HCT116 (cell line): ENCODE data around the gene ASS1. TPM values are rescaled to one million over a fixed set of nuclear protein-coding genes. Genes with fewer than 3 reads are reported as not detected.

Experiments used
- ATAC-seq: fragments of 200-7000 bp; cut with Tn5 transposase; 2 replicates; pipeline ENCODE4 v1.9.1; 2020; ENCODE audit warnings: mild to moderate bottlenecking, moderate library complexity
- BruUV-seq: library from RNA; stranded (reverse); fragments of 400-500 nt; replicated peaks from 2 replicates; lab custom pipeline; 2021; lab: Mats Ljungman, UMichigan
- CTCF ChIA-PET: fragments of 300-600 bp; sonication (Branson Sonifier 250); formaldehyde crosslinking; loops from one replicate; lab custom pipeline; 2021; ENCODE audit warnings: antibody characterized with exemption; lab: Charles Lee
- POLR2A ChIA-PET: fragments of 300-600, 350-600 bp; sonication (Branson Sonifier 250); formaldehyde crosslinking; loops from one replicate; lab custom pipeline; 2021; ENCODE audit warnings: antibody characterized with exemption; lab: Charles Lee
- RAD21 ChIA-PET, 2 experiments: fragments of 300-600 bp; sonication (Branson Sonifier 250); formaldehyde crosslinking; loops; one replicate each; lab custom pipeline; 2023; ENCODE audit warnings: low total read pairs in 2 of 2; ENCODE audit not compliant: uncharacterized antibody in 2 of 2, unreplicated experiment in 2 of 2, low non-redundant PET in 1 of 2; lab: Charles Lee
- DNase-seq: peaks from one replicate; pipeline ENCODE4 v3.0.0-alpha.2; 2010; ENCODE audit warnings: low read depth, low spot score
- H2AFZ ChIP-seq: fragments of 200-600 bp; shearing (Covaris generic), sonication (generic); 2 replicates; pipeline ENCODE4 v1.6.1; 2017; ENCODE audit warnings: low read depth, mixed run types, mixed read lengths, antibody characterized with exemption, low read length; ENCODE audit not compliant: poor library complexity, severe bottlenecking
- H3K27ac ChIP-seq: 2 replicates; pipeline ENCODE4 v1.5.1; 2012; ENCODE audit warnings: low read depth, low read length
- H3K27me3 ChIP-seq: fragments of 200-600 bp; sonication (generic); 2 replicates; pipeline ENCODE4 v1.6.1; 2016; ENCODE audit warnings: mixed run types, low read length, mixed read lengths; ENCODE audit not compliant: insufficient read depth
- H3K36me3 ChIP-seq, 2 experiments: fragments of 200-500 bp in 1 of 2; fragments of 200-600 bp in 1 of 2; sonication (Bioruptor generic) in 1 of 2; sonication (generic) in 1 of 2; 2 replicates each; pipeline versions ENCODE4 v1.5.1 to v1.6.1; 2014 to 2016; ENCODE audit warnings: low read length in 2 of 2, inconsistent platforms in 1 of 2, mixed read lengths in 1 of 2, mixed run types in 1 of 2; ENCODE audit not compliant: insufficient read depth in 2 of 2, control insufficient read depth in 1 of 2
- H3K4me1 ChIP-seq, 2 experiments: fragments of 200-600 bp in 1 of 2; sonication (generic) in 1 of 2; 2 replicates each; pipeline versions ENCODE4 v1.5.1 to v1.6.1; 2012 to 2017; ENCODE audit warnings: low read length in 2 of 2, inconsistent platforms in 1 of 2, mild to moderate bottlenecking in 1 of 2, mixed read lengths in 1 of 2, mixed run types in 1 of 2, moderate library complexity in 1 of 2; ENCODE audit not compliant: insufficient read depth in 2 of 2, control insufficient read depth in 1 of 2
- H3K4me2 ChIP-seq: fragments of 200-600 bp; sonication (generic); 2 replicates; pipeline ENCODE4 v1.6.1; 2017; ENCODE audit warnings: mixed run types, low read length, mixed read lengths
- H3K4me3 ChIP-seq, 2 experiments: fragments of 200-600 bp in 1 of 2; sonication (generic) in 1 of 2; replicated peaks in 1 of 2; 2 replicates each; pipeline ENCODE4 v1.5.1; 2011 to 2016; ENCODE audit warnings: low read length in 2 of 2, control low read depth in 1 of 2, low read depth in 1 of 2, mild to moderate bottlenecking in 1 of 2, mixed read lengths in 1 of 2, mixed run types in 1 of 2
- H3K79me2 ChIP-seq: fragments of 200-600 bp; sonication (generic); 2 replicates; pipeline ENCODE4 v1.6.1; 2017; ENCODE audit warnings: mild to moderate bottlenecking, mixed run types, low read length, moderate library complexity, mixed read lengths; ENCODE audit not compliant: insufficient read depth
- H3K9ac ChIP-seq: fragments of 200-600 bp; sonication (generic); 2 replicates; pipeline ENCODE4 v1.6.1; 2016; ENCODE audit warnings: low read length, mixed read lengths
- H3K9me2 ChIP-seq: fragments of 200-600 bp; sonication (generic), shearing (Covaris generic); 2 replicates; pipeline ENCODE4 v1.6.1; 2017; ENCODE audit warnings: mixed run types, mild to moderate bottlenecking, moderate library complexity; ENCODE audit not compliant: insufficient read depth
- H3K9me3 ChIP-seq, 2 experiments: fragments of 200-500 bp in 1 of 2; fragments of 200-600 bp in 1 of 2; sonication (Bioruptor generic) in 1 of 2; sonication (generic) in 1 of 2; 2 replicates each; pipeline ENCODE4 v1.6.1; 2014 to 2017; ENCODE audit warnings: low read length in 2 of 2, mixed read lengths in 2 of 2, inconsistent platforms in 1 of 2, low read depth in 1 of 2, mild to moderate bottlenecking in 1 of 2, mixed run types in 1 of 2, moderate library complexity in 1 of 2; ENCODE audit not compliant: control insufficient read depth in 1 of 2, insufficient read depth in 1 of 2
- H4K20me1 ChIP-seq: fragments of 200-600 bp; sonication (generic), shearing (Covaris generic); 2 replicates; pipeline ENCODE4 v1.6.1; 2017; ENCODE audit warnings: mixed run types, mild to moderate bottlenecking, moderate library complexity; ENCODE audit not compliant: insufficient read depth
- CEBPB ChIP-seq: IDR thresholded peaks from 2 replicates; pipeline ENCODE4 v1.6.1; 2012; ENCODE audit warnings: low read depth
- EGR1 ChIP-seq: IDR thresholded peaks from 2 replicates; pipeline ENCODE4 v1.6.1; 2012; ENCODE audit warnings: low read depth
- ELF1 ChIP-seq: IDR thresholded peaks from 2 replicates; pipeline ENCODE4 v1.6.1; 2012; ENCODE audit warnings: low read depth, borderline replicate concordance
- JUND ChIP-seq: IDR thresholded peaks from 2 replicates; pipeline ENCODE4 v1.6.1; 2012
- POLR2AphosphoS5 ChIP-seq: IDR thresholded peaks from 2 replicates; pipeline ENCODE4 v1.6.1; 2011; ENCODE audit warnings: mild to moderate bottlenecking, low read depth, low read length, moderate library complexity
- RAD21 ChIP-seq: IDR thresholded peaks from 2 replicates; pipeline ENCODE4 v1.6.1; 2012; ENCODE audit warnings: low read depth, mild to moderate bottlenecking
- SIN3A ChIP-seq: IDR thresholded peaks from 2 replicates; pipeline ENCODE4 v1.6.1; 2012; ENCODE audit warnings: low read depth
- SP1 ChIP-seq: IDR thresholded peaks from 2 replicates; pipeline ENCODE4 v1.6.1; 2012; ENCODE audit warnings: low read depth
- intact Hi-C: fragments of 100-400 bp; cut with micrococcal nuclease; formaldehyde crosslinking; loops from 2 replicates; pipeline ENCODE4 v1.10.0; 2022
- total RNA-seq: library from RNA; stranded (reverse); gene quantifications from one replicate; pipeline ENCODE4 v1.2.1, GENCODE V29; 2021; ENCODE audit not compliant: unreplicated experiment

The ASS1 gene
- total RNA-seq, 1 experiment from 2014 or later: 92.6 TPM

DNA sequence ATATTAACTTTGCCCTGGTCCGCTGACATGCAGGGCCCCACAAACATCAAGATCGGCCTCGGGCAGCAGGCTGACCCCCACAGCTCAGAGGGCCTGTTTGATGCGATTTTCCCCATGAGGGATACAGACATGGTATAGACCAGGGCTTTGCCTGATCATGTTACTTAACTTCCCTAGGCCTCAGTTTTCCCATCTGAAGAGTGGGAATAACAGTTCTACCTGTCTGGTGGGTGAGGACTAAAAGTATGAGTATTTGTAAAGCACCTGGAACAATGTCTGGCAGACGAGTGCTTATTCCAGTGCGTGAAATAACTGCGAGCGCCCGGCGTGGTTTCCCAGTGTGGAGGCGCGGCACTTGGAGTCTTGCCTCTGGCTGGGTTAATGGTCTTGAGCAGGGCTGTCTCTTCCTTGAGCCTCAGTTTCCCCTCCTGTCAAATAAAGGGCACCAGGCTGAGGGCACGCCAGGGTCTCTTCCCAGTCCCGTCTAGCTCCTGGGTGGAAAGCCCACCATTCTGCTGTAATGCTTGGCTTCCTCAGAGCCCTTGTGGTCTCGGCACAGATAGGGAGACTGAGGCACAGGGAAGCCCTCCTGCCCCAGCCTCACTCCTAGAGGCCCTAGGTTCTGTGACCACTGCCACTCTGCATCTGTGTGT, 47.2 kb downstream of the ASS1 start:
- no peaks in the 10 kb centered on the region for H4K20me1 ChIP-seq
- TF ChIP-seq ELF1: no peak
- no peak for TF ChIP-seq SP1
- TF ChIP-seq POLR2AphosphoS5: no peak
- no peak for TF ChIP-seq EGR1
- no peak for TF ChIP-seq JUND
- TF ChIP-seq SIN3A: no peak
- no peak for TF ChIP-seq RAD21
- no peaks in the 10 kb centered on the region for H3K4me1 ChIP-seq
- H2AFZ ChIP-seq: no peak overlapping the region
- POLR2A ChIA-PET: no interaction called here
- ATAC-seq (no peak), DNase-seq (no peak)
- intact Hi-C loops: no loop called here
- no TSS peak for BruUV-seq
- H3K27me3 ChIP-seq: no peaks in the 10 kb centered on the region
- no peaks in the 10 kb centered on the region; a peak in 1 of 4 replicates for H3K36me3 ChIP-seq
- no peak overlapping the region for H3K4me2 ChIP-seq
- no peak overlapping the region for H3K27ac ChIP-seq
- no peaks in the 10 kb centered on the region for H3K79me2 ChIP-seq
- H3K9me3 ChIP-seq: peaks cover 3 to 16% of the 10 kb centered on the region in 2 experiments; a peak in 2 of 4 replicates
- H3K9ac ChIP-seq: no peak overlapping the region
- H3K9me2 ChIP-seq: no peaks in the 10 kb centered on the region
- H3K4me3 ChIP-seq: no peak overlapping the region
- RAD21 ChIA-PET: interaction anchor here in 1 of 2 experiments (0.6 kb wide), 1 partner anchor 632 kb away, joined by 6 read pairs; no protein-coding TSS in a partner anchor
- CTCF ChIA-PET: no interaction called here

DNA sequence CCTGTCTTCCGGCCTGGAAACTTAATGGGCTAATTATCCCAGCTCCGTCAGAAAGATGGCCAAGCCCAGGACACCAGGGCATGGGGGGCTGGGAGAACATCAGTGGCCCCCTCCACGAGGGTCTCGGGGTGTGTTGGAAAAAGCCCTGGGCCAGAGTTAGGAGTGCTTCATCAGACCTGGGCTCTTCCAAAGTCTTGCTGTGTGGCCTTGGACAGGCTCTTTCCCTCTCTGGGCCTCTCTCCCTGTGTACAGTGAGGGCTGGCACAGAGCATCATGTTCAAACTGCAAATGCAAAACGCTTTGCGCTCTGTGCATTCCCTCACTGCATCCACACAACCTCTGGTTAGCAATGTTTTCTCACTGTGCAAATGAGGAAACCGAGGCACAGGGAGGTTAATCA, 48.3 kb downstream of the ASS1 start:
- no peak for TF ChIP-seq CEBPB
- no peaks in the 10 kb centered on the region; a peak in 1 of 4 replicates for H3K36me3 ChIP-seq
- no peaks in the 10 kb centered on the region for H3K4me1 ChIP-seq
- H3K9me3 ChIP-seq: peaks cover 3 to 16% of the 10 kb centered on the region in 2 experiments; a peak in 2 of 4 replicates
- no peak overlapping the region for H3K27ac ChIP-seq
- H3K9ac ChIP-seq: no peak overlapping the region
- CTCF ChIA-PET: no interaction called here
- no peaks in the 10 kb centered on the region for H3K9me2 ChIP-seq
- no peak overlapping the region for H3K4me2 ChIP-seq
- ATAC-seq (no peak), DNase-seq (no peak)
- H3K79me2 ChIP-seq: no peaks in the 10 kb centered on the region
- POLR2A ChIA-PET: no interaction called here
- H3K4me3 ChIP-seq: no peak overlapping the region
- intact Hi-C loops: no loop called here
- H2AFZ ChIP-seq: no peak overlapping the region
- H3K27me3 ChIP-seq: no peaks in the 10 kb centered on the region
- H4K20me1 ChIP-seq: no peaks in the 10 kb centered on the region
- no TSS peak for BruUV-seq
- RAD21 ChIA-PET: no interaction called here
